ENCODE results near the gene POLR3B. TPM values are rescaled to one million over a fixed set of nuclear protein-coding genes. Genes with fewer than 3 reads are reported as not detected.
"Not testable (repeated sequence)": the region's sequence is repeated elsewhere in the genome, so short reads cannot be mapped to it uniquely, and the experiment has no call there.

Gene POLR3B
- total RNA-seq, 2 donors from 2014 or later, result 5.9 to 9.6 TPM

GRCh38 chr12:106431839-106432411, 74.4 kb downstream of the POLR3B start:
- no peaks in the 10 kb centered on the region for H3K9me3 Mint-ChIP-seq
- H3K36me3 Mint-ChIP-seq (ENCODE audit: insufficient read depth in 2 of 2), result peaks cover 0 to 4% of the 10 kb centered on the region in 2 donors
- no peak for ATAC-seq (replicated peaks in 1 of 2)
- DNase-seq, result no peak
- no peak overlapping the region for H3K27ac Mint-ChIP-seq
- H3K4me1 Mint-ChIP-seq (ENCODE audit: low read depth), result no peaks in the 10 kb centered on the region
- H3K27me3 Mint-ChIP-seq (ENCODE audit: low read depth), result no peaks in the 10 kb centered on the region
- no peak overlapping the region for H3K4me3 Mint-ChIP-seq

GRCh38 chr12:106433055-106433454, 75.5 kb downstream of the POLR3B start:
- no peak for ATAC-seq (replicated peaks in 1 of 2)
- H3K36me3 Mint-ChIP-seq (ENCODE audit: insufficient read depth in 2 of 2), result peaks cover 0 to 4% of the 10 kb centered on the region in 2 donors

GRCh38 chr12:106434526-106434925, 77.0 kb downstream of the POLR3B start:
- no peak overlapping the region for H3K4me3 Mint-ChIP-seq
- no peak for ATAC-seq (replicated peaks in 1 of 2)
- peaks cover 0 to 1% of the 10 kb centered on the region in 2 donors for H3K36me3 Mint-ChIP-seq (ENCODE audit: insufficient read depth in 2 of 2)
- no peak overlapping the region for H3K27ac Mint-ChIP-seq
- H3K4me1 Mint-ChIP-seq (ENCODE audit: low read depth), result no peaks in the 10 kb centered on the region
- no peak for DNase-seq
- no peaks in the 10 kb centered on the region for H3K27me3 Mint-ChIP-seq (ENCODE audit: low read depth)
- H3K9me3 Mint-ChIP-seq, result no peaks in the 10 kb centered on the region

More at GRCh38 chr12:106433055-106433454, 75.5 kb downstream of the POLR3B start:
- H3K4me3 Mint-ChIP-seq, result no peak overlapping the region
- H3K27ac Mint-ChIP-seq, result no peak overlapping the region
- H3K4me1 Mint-ChIP-seq (ENCODE audit: low read depth), result no peaks in the 10 kb centered on the region
- H3K27me3 Mint-ChIP-seq (ENCODE audit: low read depth), result no peaks in the 10 kb centered on the region
- H3K9me3 Mint-ChIP-seq, result no peaks in the 10 kb centered on the region
- no peak for DNase-seq

- ATAC-seq (replicated peaks in 1 of 2) (no peak), DNase-seq (no peak)
- no peaks in the 10 kb centered on the region for H3K4me1 Mint-ChIP-seq (ENCODE audit: low read depth)
- H3K4me3 Mint-ChIP-seq, result no peak overlapping the region
- no peak overlapping the region for H3K27ac Mint-ChIP-seq
- no peaks in the 10 kb centered on the region for H3K27me3 Mint-ChIP-seq (ENCODE audit: low read depth)
- peaks cover 2 to 7% of the 10 kb centered on the region in 2 donors for H3K36me3 Mint-ChIP-seq (ENCODE audit: insufficient read depth in 2 of 2)
- H3K9me3 Mint-ChIP-seq, result no peaks in the 10 kb centered on the region
Measured at GRCh38 chr12:106436164-106436563, 78.6 kb downstream of the POLR3B start.

GRCh38 chr12:106442575-106442974, 85.0 kb downstream of the POLR3B start:
- no peak for DNase-seq
- Mint-ChIP-seq H3K4me3 (no peak overlapping the region), H3K4me1 (ENCODE audit: low read depth) (no peaks in the 10 kb centered on the region), H3K27me3 (ENCODE audit: low read depth) (no peaks in the 10 kb centered on the region), H3K27ac (no peak overlapping the region), H3K36me3 (ENCODE audit: insufficient read depth in 2 of 2) (peaks cover 2 to 7% of the 10 kb centered on the region in 2 donors), H3K9me3 (no peaks in the 10 kb centered on the region)
- ATAC-seq (replicated peaks in 1 of 2), result no peak

GRCh38 chr12:106445053-106445452, 87.5 kb downstream of the POLR3B start:
- no peaks in the 10 kb centered on the region for H3K4me1 Mint-ChIP-seq (ENCODE audit: low read depth)
- H3K4me3 Mint-ChIP-seq, result no peak overlapping the region
- H3K27ac Mint-ChIP-seq, result peak overlapping the region; percentile 8
- peaks cover 2 to 6% of the 10 kb centered on the region in 2 donors for H3K36me3 Mint-ChIP-seq (ENCODE audit: insufficient read depth in 2 of 2)
- ATAC-seq (replicated peaks in 1 of 2) (no peak), DNase-seq (no peak)
- H3K27me3 Mint-ChIP-seq (ENCODE audit: low read depth), result no peaks in the 10 kb centered on the region
- H3K9me3 Mint-ChIP-seq, result no peaks in the 10 kb centered on the region

- H3K27ac Mint-ChIP-seq, result no peak overlapping the region
- no peaks in the 10 kb centered on the region for H3K27me3 Mint-ChIP-seq (ENCODE audit: low read depth)
- H3K36me3 Mint-ChIP-seq (ENCODE audit: insufficient read depth in 2 of 2), result no peaks in the 10 kb centered on the region
- DNase-seq (no peak), ATAC-seq (replicated peaks in 1 of 2) (no peak)
- no peak overlapping the region for H3K4me3 Mint-ChIP-seq
- no peaks in the 10 kb centered on the region for H3K9me3 Mint-ChIP-seq
- H3K4me1 Mint-ChIP-seq (ENCODE audit: low read depth), result no peaks in the 10 kb centered on the region
Measured at GRCh38 chr12:106445959-106446358, 88.4 kb downstream of the POLR3B start.

- H3K27me3 Mint-ChIP-seq (ENCODE audit: low read depth), result no peaks in the 10 kb centered on the region
- no peak for DNase-seq
- no peaks in the 10 kb centered on the region for H3K36me3 Mint-ChIP-seq (ENCODE audit: insufficient read depth in 2 of 2)
- H3K4me1 Mint-ChIP-seq (ENCODE audit: low read depth), result no peaks in the 10 kb centered on the region
- no peak for ATAC-seq (replicated peaks in 1 of 2)
- no peak overlapping the region for H3K27ac Mint-ChIP-seq
- H3K9me3 Mint-ChIP-seq, result no peaks in the 10 kb centered on the region
- H3K4me3 Mint-ChIP-seq, result no peak overlapping the region
Measured at GRCh38 chr12:106446419-106447092, 89.0 kb downstream of the POLR3B start.

- Mint-ChIP-seq H3K36me3 (ENCODE audit: insufficient read depth in 2 of 2) (no peaks in the 10 kb centered on the region), H3K4me1 (ENCODE audit: low read depth) (no peaks in the 10 kb centered on the region), H3K27ac (no peak overlapping the region), H3K9me3 (no peaks in the 10 kb centered on the region), H3K27me3 (ENCODE audit: low read depth) (no peaks in the 10 kb centered on the region), H3K4me3 (no peak overlapping the region)
- DNase-seq (no peak), ATAC-seq (replicated peaks in 1 of 2) (no peak)
Measured at GRCh38 chr12:106452309-106452708, 94.8 kb downstream of the POLR3B start.

- H3K27me3 Mint-ChIP-seq (ENCODE audit: low read depth), result no peaks in the 10 kb centered on the region
- no peak overlapping the region for H3K4me3 Mint-ChIP-seq
- no peak overlapping the region for H3K27ac Mint-ChIP-seq
- ATAC-seq (replicated peaks in 1 of 2) (no peak), DNase-seq (no peak)
- peaks cover 0 to 2% of the 10 kb centered on the region in 2 donors for H3K36me3 Mint-ChIP-seq (ENCODE audit: insufficient read depth in 2 of 2)
- no peaks in the 10 kb centered on the region for H3K4me1 Mint-ChIP-seq (ENCODE audit: low read depth)
- H3K9me3 Mint-ChIP-seq, result no peaks in the 10 kb centered on the region
Measured at GRCh38 chr12:106455111-106455510, 97.6 kb downstream of the POLR3B start.

GRCh38 chr12:106459124-106459523, 101.6 kb downstream of the POLR3B start:
- Mint-ChIP-seq H3K27me3 (ENCODE audit: low read depth) (no peaks in the 10 kb centered on the region), H3K4me1 (ENCODE audit: low read depth) (no peaks in the 10 kb centered on the region), H3K27ac (no peak overlapping the region), H3K9me3 (no peaks in the 10 kb centered on the region), H3K36me3 (ENCODE audit: insufficient read depth in 2 of 2) (peaks cover 3% of the 10 kb centered on the region in 2 donors), H3K4me3 (no peak overlapping the region)
- ATAC-seq (replicated peaks in 1 of 2) (no peak), DNase-seq (no peak)

GRCh38 chr12:106459534-106459933, 102.0 kb downstream of the POLR3B start:
- DNase-seq (no peak), ATAC-seq (replicated peaks in 1 of 2) (no peak)
- Mint-ChIP-seq H3K36me3 (ENCODE audit: insufficient read depth in 2 of 2) (peaks cover 3 to 5% of the 10 kb centered on the region in 2 donors), H3K27me3 (ENCODE audit: low read depth) (no peaks in the 10 kb centered on the region), H3K4me3 (no peak overlapping the region), H3K27ac (no peak overlapping the region), H3K9me3 (no peaks in the 10 kb centered on the region), H3K4me1 (ENCODE audit: low read depth) (no peaks in the 10 kb centered on the region)

- H3K27me3 Mint-ChIP-seq (ENCODE audit: low read depth), result no peaks in the 10 kb centered on the region
- ATAC-seq (replicated peaks in 1 of 2), result no peak
- DNase-seq, result no peak
Measured at GRCh38 chr12:106461730-106462129, 104.2 kb downstream of the POLR3B start.

GRCh38 chr12:106465605-106466004, 108.1 kb downstream of the POLR3B start:
- not testable (repeated sequence) for H3K4me3 Mint-ChIP-seq; DNase-seq; ATAC-seq (replicated peaks in 1 of 2); H3K9me3 Mint-ChIP-seq; H3K27ac Mint-ChIP-seq; H3K4me1 Mint-ChIP-seq (ENCODE audit: low read depth); H3K27me3 Mint-ChIP-seq (ENCODE audit: low read depth)
- H3K36me3 Mint-ChIP-seq (ENCODE audit: insufficient read depth in 2 of 2), result peaks cover 22 to 23% of the 10 kb centered on the region in 2 donors

More at GRCh38 chr12:106461730-106462129, 104.2 kb downstream of the POLR3B start:
- Mint-ChIP-seq H3K9me3 (no peaks in the 10 kb centered on the region), H3K36me3 (ENCODE audit: insufficient read depth in 2 of 2) (peaks cover 7 to 10% of the 10 kb centered on the region in 2 donors), H3K27ac (no peak overlapping the region), H3K4me3 (no peak overlapping the region), H3K4me1 (ENCODE audit: low read depth) (no peaks in the 10 kb centered on the region)

All from activated T-cell treated with anti-CD3 and anti-CD28 coated beads, Interleukin-2, amount 50 U/mL, for 72 hours (primary cell).